ENCODE results near the gene POLR2B.
"Not testable (repeated sequence)": the region's sequence is repeated elsewhere in the genome, so short reads cannot be mapped to it uniquely, and the experiment has no call there.

The POLR2B gene

GRCh38 chr4:56978750-56979303 is at the start of gene POLR2B:
TSS of gene POLR2B (plus strand) at chr4:56978896. CDS start at chr4:56978986, 90 bp downstream.
- DNase-seq, result peak; percentile 78

GRCh38 chr4:56930638-56931037 is 48.1 kb upstream of the POLR2B start:
- DNase-seq, result no peak

- no peak for DNase-seq
Measured at GRCh38 chr4:56931924-56932323, 46.8 kb upstream of the POLR2B start.

- DNase-seq, result peak; percentile 11
Measured at GRCh38 chr4:56937262-56937661, 41.4 kb upstream of the POLR2B start.

- DNase-seq, result not testable (repeated sequence)
Measured at GRCh38 chr4:56939826-56940225, 38.9 kb upstream of the POLR2B start.

- no peak for DNase-seq
Measured at GRCh38 chr4:56940403-56940802, 38.3 kb upstream of the POLR2B start.

DNA sequence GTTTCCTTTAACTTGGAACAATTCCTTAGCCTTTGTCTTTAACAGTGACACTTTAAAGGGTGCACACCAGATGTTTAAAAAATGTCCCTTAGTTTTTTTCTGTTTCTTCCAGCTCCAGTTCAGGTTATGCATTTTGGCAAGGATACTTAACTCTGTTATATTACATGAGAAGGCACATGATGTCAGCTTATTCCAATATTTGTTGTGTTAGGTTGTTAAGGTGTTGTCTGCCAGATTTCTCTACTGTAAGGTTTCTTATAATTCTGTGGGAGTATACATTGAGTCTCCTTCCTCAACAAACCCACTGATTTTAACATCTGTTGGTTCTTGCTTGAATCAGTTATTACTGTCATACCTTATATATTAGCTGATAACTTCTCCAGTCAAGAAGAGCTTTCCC is 37.7 kb upstream of the POLR2B start:
- no peak for DNase-seq

GRCh38 chr4:56941403-56941802 is 37.3 kb upstream of the POLR2B start:
- DNase-seq, result no peak

- DNase-seq, result no peak
Measured at GRCh38 chr4:56953680-56954520, 24.8 kb upstream of the POLR2B start.

GRCh38 chr4:56958111-56958517 is 20.6 kb upstream of the POLR2B start:
- DNase-seq, result peak; percentile 74

DNA sequence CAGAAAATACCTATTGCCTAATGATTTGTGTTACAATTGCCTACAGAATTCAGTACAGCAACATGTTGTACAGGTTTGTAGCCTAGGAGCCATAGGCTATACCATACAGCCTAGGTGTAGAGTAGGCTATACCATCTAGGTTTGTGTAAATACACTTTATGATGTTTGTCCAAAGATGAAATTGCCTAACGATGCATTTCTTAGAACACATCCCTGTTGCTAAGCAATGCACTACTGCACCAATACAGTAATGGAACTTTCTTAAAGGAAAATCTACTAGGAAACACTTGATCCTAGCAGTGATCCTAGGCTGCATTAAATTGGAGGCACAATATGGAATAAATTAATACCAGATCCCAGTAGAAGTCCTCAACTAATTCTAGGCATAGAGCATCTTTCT is 19.6 kb upstream of the POLR2B start:
- no peak for DNase-seq

DNA sequence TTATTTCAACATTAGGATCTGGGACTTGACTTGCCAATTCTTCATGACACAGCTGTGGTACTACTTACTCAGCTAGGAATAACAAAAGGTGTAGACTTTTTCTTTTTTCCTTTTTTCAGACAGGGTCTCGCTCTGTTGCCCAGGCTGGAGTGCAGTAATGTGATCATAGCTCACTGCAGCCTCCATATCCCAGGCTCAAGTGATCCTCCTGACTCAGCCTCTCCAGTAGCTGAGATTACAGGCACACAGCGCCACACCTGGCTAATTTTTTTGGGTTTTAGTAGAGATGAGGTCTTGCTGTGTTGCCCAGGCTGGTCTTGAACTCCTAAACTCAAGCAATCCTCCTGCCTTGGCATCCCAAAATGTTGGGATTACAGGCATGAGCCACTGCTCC is 17.6 kb upstream of the POLR2B start:
- DNase-seq, result no peak

GRCh38 chr4:56971383-56971782 is 7.3 kb upstream of the POLR2B start:
- no peak for DNase-seq

GRCh38 chr4:56972389-56972788 is 6.3 kb upstream of the POLR2B start:
- DNase-seq, result no peak

GRCh38 chr4:56972809-56973208 is 5.9 kb upstream of the POLR2B start:
- no peak for DNase-seq

DNA sequence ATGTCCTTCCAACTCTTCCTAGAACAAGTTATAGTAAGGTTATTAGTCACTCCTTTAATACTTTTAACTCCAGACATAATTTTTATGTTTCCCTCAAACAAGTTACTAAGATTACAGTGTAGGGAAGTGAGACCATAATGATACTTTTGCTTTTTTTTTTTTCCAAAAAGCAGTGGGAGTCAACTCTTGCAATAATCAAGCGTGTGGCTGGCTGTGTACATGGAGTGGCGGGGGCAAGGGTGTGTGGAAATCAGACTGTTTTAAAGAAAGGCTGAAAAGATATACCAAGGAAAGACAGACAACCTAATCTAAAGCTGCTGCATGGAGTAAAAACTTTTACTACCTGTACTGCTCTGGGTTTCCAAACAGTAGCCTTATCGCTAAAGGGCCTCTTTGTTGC is 5.4 kb upstream of the POLR2B start:
- no peak for DNase-seq

GRCh38 chr4:56976283-56976836 is 2.3 kb upstream of the POLR2B start:
- no peak for DNase-seq

GRCh38 chr4:56976837-56977320 is 1.8 kb upstream of the POLR2B start:
- DNase-seq, result no peak

- DNase-seq, result peak; percentile 98
Measured at GRCh38 chr4:56977321-56978012, 1.2 kb upstream of the POLR2B start, which contains the start of gene NOA1. TSS of gene NOA1 (minus strand) at chr4:56977606. CDS start at chr4:56977585, 21 bp downstream.

DNA sequence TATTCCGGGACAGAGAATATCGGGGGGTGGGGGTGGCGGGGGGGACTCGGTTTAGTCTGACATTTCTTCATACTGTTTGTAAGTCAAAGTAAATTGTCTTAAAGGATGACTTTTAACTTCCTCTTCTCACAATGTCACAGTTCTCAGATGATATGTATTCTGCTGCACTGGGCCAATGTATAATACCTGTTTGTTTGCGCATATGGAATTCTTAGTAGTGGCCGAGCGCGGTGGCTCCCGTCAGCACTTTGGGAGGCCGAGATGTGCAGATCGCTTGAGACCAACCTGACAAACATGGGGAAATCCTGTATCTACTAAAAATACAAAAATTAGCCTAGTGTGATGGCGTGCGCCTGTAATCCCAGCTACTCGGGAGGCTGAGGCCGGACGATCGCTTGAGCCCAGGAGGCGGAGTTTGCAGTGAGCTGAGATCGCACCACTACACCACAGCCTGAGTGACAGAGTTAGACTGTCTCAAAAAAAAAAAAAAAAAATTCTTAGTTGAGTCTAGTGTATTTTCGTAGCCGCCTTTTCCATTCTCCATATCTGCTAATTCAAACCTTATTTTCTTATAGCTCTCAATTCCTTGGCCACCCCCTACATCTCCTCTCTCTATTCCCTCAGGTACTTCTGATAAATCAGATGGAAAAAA is 851 bp downstream of the POLR2B start:
- DNase-seq, result no peak

- DNase-seq, result no peak
Measured at GRCh38 chr4:56981795-56982201, 3.1 kb downstream of the POLR2B start.

DNA sequence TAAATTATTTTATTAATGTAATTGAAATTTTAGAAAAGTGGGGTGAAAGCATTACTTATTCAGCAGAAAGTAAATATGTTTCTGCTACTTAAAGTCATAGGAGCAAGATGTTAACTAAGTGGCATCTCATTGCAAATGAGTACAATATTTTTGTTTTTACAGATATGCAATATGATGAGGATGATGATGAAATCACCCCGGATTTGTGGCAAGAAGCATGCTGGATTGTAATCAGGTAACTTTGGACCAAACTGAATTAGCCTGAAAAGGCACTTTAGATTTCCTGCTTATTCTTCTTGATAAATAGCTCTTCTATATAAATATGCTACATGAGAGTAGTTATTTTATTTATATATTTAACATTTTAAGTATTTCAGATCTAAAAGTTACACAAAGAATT is 7.5 kb downstream of the POLR2B start:
- no peak for DNase-seq

DNA sequence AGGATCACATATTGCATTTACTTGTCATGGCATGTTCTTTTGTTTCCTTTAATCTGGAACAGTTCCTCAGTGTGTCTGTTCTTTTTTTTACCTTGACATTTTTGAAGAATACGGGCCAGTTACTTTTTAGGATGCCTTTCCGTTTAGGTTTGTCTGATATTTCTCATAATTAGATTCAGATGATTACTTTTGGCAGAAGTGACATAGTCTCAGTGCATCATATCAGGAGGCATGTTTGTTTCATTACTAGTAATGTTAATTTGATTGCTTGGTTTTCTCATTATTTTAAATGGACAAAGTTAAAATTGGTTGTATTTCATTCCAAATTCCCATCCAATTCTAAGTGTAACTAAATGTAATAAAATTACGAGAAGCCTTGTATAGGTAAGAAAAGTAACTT is 8.3 kb downstream of the POLR2B start:
- DNase-seq, result no peak
